Measurements from ENCODE around the gene PTGFRN.

PTGFRN gene

GRCh38 chr1:116882866-116883265 is 26.9 kb upstream of the PTGFRN start:
- Histone ChIP-seq H3K36me3 (ENCODE audit: control insufficient read depth, insufficient read depth, low read length) (no peaks in the 10 kb centered on the region), H3K27me3 (replicated peaks; ENCODE audit: control insufficient read depth, insufficient read depth, low read length) (no peaks in the 10 kb centered on the region), H3K4me3 (replicated peaks; ENCODE audit: low read depth, low read length) (no peak overlapping the region)
- TF ChIP-seq CTCF (IDR thresholded peaks at IDR 0.05; ENCODE audit: insufficient read depth, low read length, poor library complexity, severe bottlenecking) = no peak
- DNase-seq (ENCODE audit: extremely low read depth, insufficient read length) = no peak

- no peak for TF ChIP-seq CTCF (IDR thresholded peaks at IDR 0.05; ENCODE audit: insufficient read depth, low read length, poor library complexity, severe bottlenecking)
- Histone ChIP-seq H3K36me3 (ENCODE audit: control insufficient read depth, insufficient read depth, low read length) (no peaks in the 10 kb centered on the region), H3K27me3 (replicated peaks; ENCODE audit: control insufficient read depth, insufficient read depth, low read length) (no peaks in the 10 kb centered on the region), H3K4me3 (replicated peaks; ENCODE audit: low read depth, low read length) (no peak overlapping the region)
- DNase-seq (ENCODE audit: extremely low read depth, insufficient read length) = no peak
These were observed 23.3 kb upstream of the PTGFRN start for GRCh38 chr1:116886291-116886878.

GRCh38 chr1:116887212-116887611 is 22.5 kb upstream of the PTGFRN start:
- no peak for TF ChIP-seq CTCF (IDR thresholded peaks at IDR 0.05; ENCODE audit: insufficient read depth, low read length, poor library complexity, severe bottlenecking)
- DNase-seq (ENCODE audit: extremely low read depth, insufficient read length) = no peak
- Histone ChIP-seq H3K36me3 (ENCODE audit: control insufficient read depth, insufficient read depth, low read length) (no peaks in the 10 kb centered on the region), H3K4me3 (replicated peaks; ENCODE audit: low read depth, low read length) (no peak overlapping the region), H3K27me3 (replicated peaks; ENCODE audit: control insufficient read depth, insufficient read depth, low read length) (no peaks in the 10 kb centered on the region)

- DNase-seq (ENCODE audit: extremely low read depth, insufficient read length) = no peak
- H3K27me3 ChIP-seq (replicated peaks; ENCODE audit: control insufficient read depth, insufficient read depth, low read length) = no peaks in the 10 kb centered on the region; the same call in 1 of the 2 replicates
- TF ChIP-seq CTCF (IDR thresholded peaks at IDR 0.05; ENCODE audit: insufficient read depth, low read length, poor library complexity, severe bottlenecking) = no peak
- H3K4me3 ChIP-seq (replicated peaks; ENCODE audit: low read depth, low read length) = no peak overlapping the region
- H3K36me3 ChIP-seq (ENCODE audit: control insufficient read depth, insufficient read depth, low read length) = no peaks in the 10 kb centered on the region
These were observed 20.3 kb upstream of the PTGFRN start for GRCh38 chr1:116889380-116889779.

- TF ChIP-seq CTCF (IDR thresholded peaks at IDR 0.05; ENCODE audit: insufficient read depth, low read length, poor library complexity, severe bottlenecking) = no peak
These were observed 18.2 kb upstream of the PTGFRN start for GRCh38 chr1:116891396-116892079.

More at GRCh38 chr1:116891396-116892079, 18.2 kb upstream of the PTGFRN start:
- DNase-seq (ENCODE audit: extremely low read depth, insufficient read length) = no peak
- Histone ChIP-seq H3K4me3 (replicated peaks; ENCODE audit: low read depth, low read length) (no peak overlapping the region), H3K27me3 (replicated peaks; ENCODE audit: control insufficient read depth, insufficient read depth, low read length) (no peaks in the 10 kb centered on the region; the same call in 1 of the 2 replicates), H3K36me3 (ENCODE audit: control insufficient read depth, insufficient read depth, low read length) (no peaks in the 10 kb centered on the region)
